Endothelial cell of umbilical vein (primary cell): ENCODE data around the gene KLF8.

ENCODE experiments used
- CTCF ChIP-seq, 2 donors: IDR thresholded peaks; 1 replicate in 1 of 2; 2 replicates in 1 of 2; pipeline ENCODE4 v1.5.1; 2011; ENCODE audit warnings: low read length in 2 of 2, mild to moderate bottlenecking in 2 of 2, moderate library complexity in 2 of 2, control low read depth in 1 of 2, inconsistent platforms in 1 of 2, low read depth in 1 of 2; ENCODE audit not compliant: insufficient read depth in 1 of 2; ENCODE audit errors: extremely low read depth in 1 of 2
- EZH2 ChIP-seq: IDR thresholded peaks from 2 replicates; pipeline ENCODE4 v1.6.1; 2012; ENCODE audit warnings: borderline replicate concordance, low read depth, mild to moderate bottlenecking, moderate library complexity, low read length, inconsistent platforms; ENCODE audit not compliant: severe bottlenecking
- MAX ChIP-seq: IDR thresholded peaks from 2 replicates; pipeline ENCODE4 v1.6.1; 2011; ENCODE audit not compliant: insufficient read depth, insufficient read length
- MYC ChIP-seq: IDR thresholded peaks from one replicate; pipeline ENCODE4 v1.6.1; 2011; ENCODE audit warnings: mild to moderate bottlenecking, low read depth, low read length
- POLR2A ChIP-seq: IDR thresholded peaks from 2 replicates; pipeline ENCODE4 v1.6.1; 2012; ENCODE audit warnings: low read depth, mild to moderate bottlenecking, control low read depth, low read length
- POLR2AphosphoS5 ChIP-seq: IDR thresholded peaks from 2 replicates; pipeline ENCODE4 v1.6.1; 2012; ENCODE audit warnings: low read depth, mild to moderate bottlenecking, control low read depth, low read length, moderate library complexity; ENCODE audit not compliant: insufficient read depth

GRCh38 chrX:56319165-56319564, 87.0 kb downstream of the KLF8 start:
- TF ChIP-seq CTCF (IDR thresholded peaks at IDR 0.05; ENCODE audit: extremely low read depth in 1 of 2, insufficient read depth in 1 of 2, low read depth in 1 of 2, low read length in 2 of 2) (no peak), POLR2AphosphoS5 (no peak), EZH2 (no peak), POLR2A (no peak), MAX (no peak), MYC (no peak)
